ENCODE data around the gene UXS1.

- no peak for TF ChIP-seq POLR2A (IDR thresholded peaks at IDR 0.05)
- TF ChIP-seq CTCF (IDR thresholded peaks at IDR 0.05), result no peak
Measured at GRCh38 chr2:106165561-106165960, 28.5 kb downstream of the UXS1 start.

Data from heart left ventricle (tissue), 13 donors.